AG09309 (cell line): ENCODE results near the gene NOTO.

Experiments used
- DNase-seq: peaks from one replicate; pipeline ENCODE4 v3.0.0-alpha.2; 2010; ENCODE audit warnings: low read depth
- H3K4me3 ChIP-seq: 2 replicates; pipeline ENCODE4 v1.5.1; 2011; ENCODE audit warnings: mild to moderate bottlenecking, low read depth, low read length, moderate library complexity; ENCODE audit not compliant: control insufficient read depth
- CTCF ChIP-seq: IDR thresholded peaks from 2 replicates; pipeline ENCODE4 v1.5.1; 2011; ENCODE audit warnings: mild to moderate bottlenecking, low read depth, low read length, inconsistent platforms; ENCODE audit not compliant: insufficient read depth, control insufficient read depth; ENCODE audit errors: missing control alignments

The NOTO gene

GRCh38 chr2:73225513-73226360 is 23.4 kb downstream of the NOTO start:
- H3K4me3 ChIP-seq, result no peak overlapping the region
- DNase-seq, result no peak
- no peak for TF ChIP-seq CTCF

GRCh38 chr2:73227086-73227485 is 24.7 kb downstream of the NOTO start:
- TF ChIP-seq CTCF, result no peak
- no peak overlapping the region for H3K4me3 ChIP-seq
- no peak for DNase-seq

GRCh38 chr2:73228631-73229030 is 26.3 kb downstream of the NOTO start:
- no peak overlapping the region for H3K4me3 ChIP-seq
- DNase-seq, result no peak
- no peak for TF ChIP-seq CTCF

- no peak for TF ChIP-seq CTCF
- DNase-seq, result no peak
- peak overlapping the region; percentile 95 for H3K4me3 ChIP-seq
Observed at GRCh38 chr2:73232403-73233153, 30.2 kb downstream of the NOTO start.

- TF ChIP-seq CTCF, result no peak
- H3K4me3 ChIP-seq, result peak within 1 kb of the TSS; percentile 95
- peak; percentile 98 for DNase-seq
Observed at GRCh38 chr2:73233154-73233931, 31.0 kb downstream of the NOTO start, which contains the start of gene PRADC1. PRADC1 (minus strand) TSS chr2:73233239; CDS start chr2:73233160, 79 bp downstream.
